ENCODE results near the gene NSDHL. TPM values are rescaled to one million over a fixed set of nuclear protein-coding genes. Genes with fewer than 3 reads are reported as not detected.

The NSDHL gene
- total and polyA plus RNA-seq, 2 of the 13 experiments (the other 11 are each of a cell fraction or from before 2014, with no cell fraction given) = 26.2 to 49.3 TPM

- DNase-seq (ENCODE audit: low spot score) (no peak), ATAC-seq (no peak), FAIRE-seq (no peak)
- 94% methylated on average over 3 of the region's 5 CpGs for WGBS (ENCODE audit: low lambda C conversion rate)
- Histone ChIP-seq H3K9ac (ENCODE audit: insufficient read depth, low read depth, low read length) (no peak overlapping the region), H3K4me3 (replicated peaks in 1 of 3; ENCODE audit: insufficient read depth in 1 of 3, low read depth in 2 of 3, low read length in 3 of 3) (no peak overlapping the region), H3K36me3 (replicated peaks in 1 of 2; ENCODE audit: control insufficient read depth in 1 of 2, insufficient read depth in 2 of 2, low read length in 2 of 2) (peaks cover 0 to 15% of the 10 kb centered on the region in 2 experiments; a peak in 2 of 5 replicates), H4K20me1 (ENCODE audit: insufficient read depth, low read length) (peaks cover 5% of the 10 kb centered on the region; the same call in 1 of the 2 replicates), H2AFZ (ENCODE audit: low read length) (no peak overlapping the region), H3K79me2 (ENCODE audit: insufficient read depth, low read length) (peaks cover 42% of the 10 kb centered on the region), H3K27ac (ENCODE audit: extremely low read length, insufficient read depth, low read length) (no peak overlapping the region), H3K4me1 (ENCODE audit: insufficient read depth, low read length) (no peaks in the 10 kb centered on the region), H3K27me3 (ENCODE audit: control insufficient read depth in 1 of 2, insufficient read depth in 2 of 2, low read length in 2 of 2) (no peaks in the 10 kb centered on the region), H3K4me2 (ENCODE audit: low read depth, low read length) (no peak overlapping the region), H3K9me3 (ENCODE audit: low read length) (no peaks in the 10 kb centered on the region)
- in situ Hi-C loops (cut with HindIII; ENCODE audit: extremely low pct_ligation_motif_present, low pct_unique_long_range_greater_than_20kb) (no loop called here), intact Hi-C loops (cut with micrococcal nuclease; ENCODE audit: unreplicated experiment) (no loop called here)
- CTCF ChIA-PET (ENCODE audit: low intra/inter-chr PET ratio, low total read pairs) = no interaction called here
- TF ChIP-seq TEAD3 (CRISPR knock-in tag; optimal IDR thresholded peaks at IDR 0.05; ENCODE audit: borderline replicate concordance) (no peak), ZNF362 (CRISPR knock-in tag; IDR thresholded peaks at IDR 0.05; ENCODE audit: borderline replicate concordance) (no peak), REL (CRISPR knock-in tag; conservative IDR thresholded peaks at IDR 0.05) (no peak), ZBTB3 (CRISPR knock-in tag; IDR thresholded peaks at IDR 0.05; ENCODE audit: borderline replicate concordance, low read depth) (no peak)
- BruUV-seq (replicated peaks) = no TSS peak
- POLR2A ChIA-PET = no interaction called here
Observed at GRCh38 chrX:152843852-152844251, 13.0 kb downstream of the NSDHL start.

GRCh38 chrX:152844256-152844655 is 13.4 kb downstream of the NSDHL start:
- WGBS (ENCODE audit: low lambda C conversion rate) = no CpG with 5 or more reads among the region's 6 CpGs
- H2AFZ ChIP-seq (ENCODE audit: low read length) = no peak overlapping the region
- H3K4me1 ChIP-seq (ENCODE audit: insufficient read depth, low read length) = no peaks in the 10 kb centered on the region
- FAIRE-seq (no peak), DNase-seq (ENCODE audit: low spot score) (no peak), ATAC-seq (no peak)
- POLR2A ChIA-PET = no interaction called here
- in situ Hi-C loops (cut with HindIII; ENCODE audit: extremely low pct_ligation_motif_present, low pct_unique_long_range_greater_than_20kb) (no loop called here), intact Hi-C loops (cut with micrococcal nuclease; ENCODE audit: unreplicated experiment) (no loop called here)
- peaks cover 5% of the 10 kb centered on the region; the same call in 1 of the 2 replicates for H4K20me1 ChIP-seq (ENCODE audit: insufficient read depth, low read length)
- H3K9ac ChIP-seq (ENCODE audit: insufficient read depth, low read depth, low read length) = no peak overlapping the region
- H3K4me2 ChIP-seq (ENCODE audit: low read depth, low read length) = no peak overlapping the region
- H3K9me3 ChIP-seq (ENCODE audit: low read length) = no peaks in the 10 kb centered on the region
- H3K79me2 ChIP-seq (ENCODE audit: insufficient read depth, low read length) = peaks cover 42% of the 10 kb centered on the region
- no peaks in the 10 kb centered on the region for H3K27me3 ChIP-seq (ENCODE audit: control insufficient read depth in 1 of 2, insufficient read depth in 2 of 2, low read length in 2 of 2)
- CTCF ChIA-PET (ENCODE audit: low intra/inter-chr PET ratio, low total read pairs) = no interaction called here
- peaks cover 0 to 16% of the 10 kb centered on the region in 2 experiments; a peak in 2 of 5 replicates for H3K36me3 ChIP-seq (replicated peaks in 1 of 2; ENCODE audit: control insufficient read depth in 1 of 2, insufficient read depth in 2 of 2, low read length in 2 of 2)
- no TSS peak for BruUV-seq (replicated peaks)
- H3K27ac ChIP-seq (ENCODE audit: extremely low read length, insufficient read depth, low read length) = no peak overlapping the region
- H3K4me3 ChIP-seq (replicated peaks in 1 of 3; ENCODE audit: insufficient read depth in 1 of 3, low read depth in 2 of 3, low read length in 3 of 3) = no peak overlapping the region
- TF ChIP-seq ZNF101 (CRISPR knock-in tag; IDR thresholded peaks at IDR 0.05; ENCODE audit: borderline replicate concordance, low read depth) = no peak
- no peak for TF ChIP-seq SMAD9 (CRISPR knock-in tag; IDR thresholded peaks at IDR 0.05)
- no peak for TF ChIP-seq ZNF7 (CRISPR knock-in tag; IDR thresholded peaks at IDR 0.05)
- no peak for TF ChIP-seq ZNF274 (CRISPR knock-in tag; IDR thresholded peaks at IDR 0.05)
- TF ChIP-seq ZNF430 (CRISPR knock-in tag; IDR thresholded peaks at IDR 0.05) = no peak
- no peak for TF ChIP-seq CEBPZ (IDR thresholded peaks at IDR 0.05; ENCODE audit: low read length)
- no peak for TF ChIP-seq NR3C1 (CRISPR knock-in tag; IDR thresholded peaks at IDR 0.05)
- TF ChIP-seq NKX3-1 (CRISPR knock-in tag; IDR thresholded peaks at IDR 0.05) = no peak
- no peak for TF ChIP-seq EED (CRISPR knock-in tag; IDR thresholded peaks at IDR 0.05)
- no peak for TF ChIP-seq PHF21A (CRISPR knock-in tag; IDR thresholded peaks at IDR 0.05)

Data from HepG2 (cell line).